Prostate gland (tissue), 2 donors: ENCODE measurements around the gene PER1.

Source experiments
- POLR2A ChIP-seq: fragments of 450-650 bp; IDR thresholded peaks from one replicate; pipeline ENCODE4 v1.6.1; 2016; ENCODE audit warnings: antibody characterized with exemption, mild to moderate bottlenecking
- POLR2AphosphoS5 ChIP-seq: sonication (generic); formaldehyde crosslinking; IDR thresholded peaks from one replicate; pipeline ENCODE4 v1.6.1; 2017; ENCODE audit warnings: antibody characterized with exemption
- TF ChIP-seq, protein P1 (sequence below), 4 experiments: fragments of 200-600 bp in 2 of 4; fragments of 450-650 bp in 2 of 4; sonication (generic) in 2 of 4; IDR thresholded peaks; 1 replicate in 3 of 4; 2 replicates in 1 of 4; pipeline ENCODE4 v1.5.1; 2016 to 2019; ENCODE audit warnings: antibody characterized with exemption in 4 of 4, mild to moderate bottlenecking in 2 of 4, moderate library complexity in 2 of 4

DNA sequence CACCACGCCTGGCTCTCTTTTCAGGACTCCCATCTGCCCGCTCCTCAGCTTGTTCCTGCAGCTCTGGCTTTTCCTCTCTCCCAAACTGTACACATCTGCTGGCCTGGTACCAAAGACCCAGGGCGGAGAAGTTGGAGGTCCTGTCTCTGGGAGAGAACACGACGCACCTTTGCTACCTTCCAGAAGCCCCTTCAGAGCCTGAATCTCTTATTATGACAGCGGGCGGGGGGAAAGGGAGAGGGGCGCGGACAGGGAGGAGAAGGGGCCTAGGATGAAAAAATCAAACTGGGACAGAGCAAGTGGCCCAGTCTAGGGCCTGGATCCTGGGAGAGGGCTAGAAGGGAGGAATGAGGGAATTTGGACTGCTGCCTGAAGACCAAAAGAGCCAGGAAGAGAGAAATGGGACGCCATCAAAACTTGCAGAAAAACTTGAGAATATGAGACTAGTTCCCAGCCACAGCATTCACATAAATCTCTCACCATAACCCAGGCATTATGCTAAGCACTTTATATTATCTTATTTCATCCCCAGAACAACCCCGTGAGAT lies 2.5 kb upstream of the PER1 start:
- TF ChIP-seq, protein P1, sequence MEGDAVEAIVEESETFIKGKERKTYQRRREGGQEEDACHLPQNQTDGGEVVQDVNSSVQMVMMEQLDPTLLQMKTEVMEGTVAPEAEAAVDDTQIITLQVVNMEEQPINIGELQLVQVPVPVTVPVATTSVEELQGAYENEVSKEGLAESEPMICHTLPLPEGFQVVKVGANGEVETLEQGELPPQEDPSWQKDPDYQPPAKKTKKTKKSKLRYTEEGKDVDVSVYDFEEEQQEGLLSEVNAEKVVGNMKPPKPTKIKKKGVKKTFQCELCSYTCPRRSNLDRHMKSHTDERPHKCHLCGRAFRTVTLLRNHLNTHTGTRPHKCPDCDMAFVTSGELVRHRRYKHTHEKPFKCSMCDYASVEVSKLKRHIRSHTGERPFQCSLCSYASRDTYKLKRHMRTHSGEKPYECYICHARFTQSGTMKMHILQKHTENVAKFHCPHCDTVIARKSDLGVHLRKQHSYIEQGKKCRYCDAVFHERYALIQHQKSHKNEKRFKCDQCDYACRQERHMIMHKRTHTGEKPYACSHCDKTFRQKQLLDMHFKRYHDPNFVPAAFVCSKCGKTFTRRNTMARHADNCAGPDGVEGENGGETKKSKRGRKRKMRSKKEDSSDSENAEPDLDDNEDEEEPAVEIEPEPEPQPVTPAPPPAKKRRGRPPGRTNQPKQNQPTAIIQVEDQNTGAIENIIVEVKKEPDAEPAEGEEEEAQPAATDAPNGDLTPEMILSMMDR (IDR thresholded peaks at IDR 0.05): no peak
- TF ChIP-seq POLR2A (no peak), POLR2AphosphoS5 (no peak)
